A549 treated with AZD9567 at 1 μM for 4 hours (cell line): ENCODE data around the gene OXGR1. TPM values are rescaled to one million over a fixed set of nuclear protein-coding genes. Genes with fewer than 3 reads are reported as not detected.

Source experiments
- total RNA-seq: library from RNA; stranded (reverse); fragments of 200-300 nt; extraction: Qiagen RNA extraction; gene quantifications from 5 replicates; pipeline ENCODE4 v1.2.3, GENCODE V29; 2022; ENCODE audit not compliant: insufficient read depth

Gene OXGR1
- 0.06 TPM in 1 of 5 replicates, not detected in the others for total RNA-seq

DNA sequence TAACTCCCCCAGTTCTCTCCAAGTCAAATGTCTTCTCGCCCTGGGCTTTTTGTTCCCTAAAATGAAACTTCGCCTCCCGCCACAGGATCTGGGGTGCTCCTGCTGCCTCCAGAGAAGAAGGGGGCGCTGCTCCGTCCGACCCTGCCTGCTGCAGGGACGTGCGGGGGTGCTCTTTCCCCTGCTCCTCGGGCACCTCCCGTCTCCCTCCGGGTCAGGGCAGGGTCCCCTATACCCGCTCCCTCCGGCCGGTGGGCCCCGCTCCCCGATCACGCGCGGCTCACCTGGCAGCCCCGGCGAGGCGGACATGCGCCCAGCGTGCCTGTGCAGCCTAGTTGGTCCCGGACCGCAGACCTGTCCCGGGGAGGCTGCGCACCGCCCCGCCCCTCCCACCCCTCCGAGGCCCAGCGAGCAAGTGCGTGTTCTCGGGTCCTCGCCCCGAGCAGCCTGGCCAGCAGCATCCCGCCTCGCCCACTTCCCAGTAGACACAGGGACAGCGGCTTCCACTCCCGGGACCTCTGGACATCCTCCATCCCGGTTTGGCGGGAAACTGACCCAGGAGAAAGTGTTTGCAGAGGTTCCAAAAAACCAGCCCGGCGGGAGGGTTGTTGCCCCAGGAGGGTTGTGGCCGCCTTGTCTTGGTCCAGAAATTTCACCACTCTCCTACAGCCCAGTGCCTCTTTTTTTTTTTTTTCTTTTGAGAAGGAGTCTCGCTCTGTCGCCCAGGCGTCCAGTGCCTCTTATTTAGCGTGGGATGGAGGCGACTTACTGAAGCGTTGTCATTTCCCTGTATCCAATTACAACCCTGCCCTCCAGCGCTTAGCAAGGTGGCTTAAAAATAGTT, at the start of gene OXGR1:
OXGR1 (minus strand) TSS at position 460 of the 841 bp plus-strand sequence. CDS start 6,717 bp downstream, outside the sequence.

Other genes with a start within 250 kb of the OXGR1 start
- 7.8 to 15.7 TPM (median 11.5 TPM) in 5 replicates for gene MBNL2, start 227.9 kb upstream of the OXGR1 start, total RNA-seq